Measurements from ENCODE around the gene SARDH.

The SARDH gene

GRCh38 chr9:133615186-133615585 lies 123.0 kb downstream of the SARDH start:
- no peak for DNase-seq (ENCODE audit: low read depth)
- TF ChIP-seq, protein P1, sequence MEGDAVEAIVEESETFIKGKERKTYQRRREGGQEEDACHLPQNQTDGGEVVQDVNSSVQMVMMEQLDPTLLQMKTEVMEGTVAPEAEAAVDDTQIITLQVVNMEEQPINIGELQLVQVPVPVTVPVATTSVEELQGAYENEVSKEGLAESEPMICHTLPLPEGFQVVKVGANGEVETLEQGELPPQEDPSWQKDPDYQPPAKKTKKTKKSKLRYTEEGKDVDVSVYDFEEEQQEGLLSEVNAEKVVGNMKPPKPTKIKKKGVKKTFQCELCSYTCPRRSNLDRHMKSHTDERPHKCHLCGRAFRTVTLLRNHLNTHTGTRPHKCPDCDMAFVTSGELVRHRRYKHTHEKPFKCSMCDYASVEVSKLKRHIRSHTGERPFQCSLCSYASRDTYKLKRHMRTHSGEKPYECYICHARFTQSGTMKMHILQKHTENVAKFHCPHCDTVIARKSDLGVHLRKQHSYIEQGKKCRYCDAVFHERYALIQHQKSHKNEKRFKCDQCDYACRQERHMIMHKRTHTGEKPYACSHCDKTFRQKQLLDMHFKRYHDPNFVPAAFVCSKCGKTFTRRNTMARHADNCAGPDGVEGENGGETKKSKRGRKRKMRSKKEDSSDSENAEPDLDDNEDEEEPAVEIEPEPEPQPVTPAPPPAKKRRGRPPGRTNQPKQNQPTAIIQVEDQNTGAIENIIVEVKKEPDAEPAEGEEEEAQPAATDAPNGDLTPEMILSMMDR (IDR thresholded peaks at IDR 0.05; ENCODE audit: control insufficient read depth, insufficient read depth, low read depth, low read length, missing control alignments): no peak
- no peak overlapping the region for H3K4me3 ChIP-seq (ENCODE audit: control insufficient read depth, low read depth, low read length)

DNA sequence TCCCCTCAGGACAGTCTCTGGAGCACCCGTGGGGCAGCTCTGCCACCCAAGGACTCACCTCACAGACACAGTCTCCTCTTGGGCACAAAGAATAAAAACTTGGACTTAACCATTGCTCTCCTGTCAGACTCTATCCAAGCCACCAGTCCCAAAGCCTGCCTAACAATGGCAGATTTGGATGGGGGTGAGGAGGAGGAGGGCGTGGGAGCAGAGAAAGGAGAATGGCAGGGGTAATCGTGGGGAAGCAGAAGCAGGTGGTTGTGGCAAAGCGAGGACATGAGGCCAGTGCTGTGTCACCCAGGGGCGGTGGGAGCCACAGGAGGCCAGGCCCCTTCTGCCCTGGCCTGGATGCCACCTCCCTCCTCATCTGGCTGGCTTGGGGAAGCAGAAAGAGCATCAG lies 123.5 kb downstream of the SARDH start:
- no peak for DNase-seq (ENCODE audit: low read depth)
- TF ChIP-seq, protein P1 (IDR thresholded peaks at IDR 0.05; ENCODE audit: control insufficient read depth, insufficient read depth, low read depth, low read length, missing control alignments): no peak
- H3K4me3 ChIP-seq (ENCODE audit: control insufficient read depth, low read depth, low read length): no peak overlapping the region

DNA sequence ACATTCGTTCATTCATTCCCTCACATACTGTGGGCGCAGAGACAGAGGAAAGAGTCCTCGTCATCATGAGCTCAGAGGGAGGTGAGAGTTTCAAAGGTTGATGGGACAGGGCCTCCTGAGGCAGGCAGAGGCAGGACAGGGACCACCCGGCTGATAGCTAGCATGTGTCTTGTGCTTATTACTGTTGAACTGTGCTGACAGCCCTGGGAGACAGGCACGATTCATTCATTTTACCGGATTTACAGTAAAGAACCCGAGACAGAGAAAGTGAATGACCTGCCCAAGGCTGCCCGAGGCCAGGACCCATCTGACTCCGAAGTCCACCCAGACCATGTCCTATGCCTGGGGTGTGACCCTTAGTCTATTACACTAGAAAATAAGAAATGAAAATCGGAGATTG lies 124.1 kb downstream of the SARDH start:
- no peak for DNase-seq (ENCODE audit: low read depth)
- TF ChIP-seq, protein P1 (IDR thresholded peaks at IDR 0.05; ENCODE audit: control insufficient read depth, insufficient read depth, low read depth, low read length, missing control alignments): no peak
- H3K4me3 ChIP-seq (ENCODE audit: control insufficient read depth, low read depth, low read length): no peak overlapping the region
